K562 (cell line): Measurements from ENCODE around the gene TMA7B.

Experiments used
- FOXM1 ChIP-seq, 2 experiments: fragments of 450-650 bp in 1 of 2; sonication (generic) in 1 of 2; formaldehyde crosslinking in 1 of 2; IDR thresholded peaks; 2 replicates each; pipeline versions ENCODE4 v1.6.1 to v1.9.0; 2017 to 2022; ENCODE audit warnings: low read depth in 2 of 2, mild to moderate bottlenecking in 2 of 2, missing genetic modification reagents in 1 of 2, moderate library complexity in 1 of 2
- POLR2A ChIP-seq: fragments of 450-650 bp; conservative IDR thresholded peaks from 2 replicates; pipeline ENCODE4 v1.6.1; 2016
- SPI1 ChIP-seq: IDR thresholded peaks from 2 replicates; pipeline ENCODE4 v1.6.1; 2011; ENCODE audit warnings: low read depth, low read length, control low read depth, borderline replicate concordance
- TF ChIP-seq, protein P1 (sequence below), 2 experiments: fragments of 450-650 bp; formaldehyde crosslinking in 1 of 2; IDR thresholded peaks; 2 replicates each; pipeline versions ENCODE4 v1.4.0 to v1.6.1; 2014 to 2020; ENCODE audit warnings: mild to moderate bottlenecking in 2 of 2, borderline replicate concordance in 1 of 2, low read depth in 1 of 2

DNA sequence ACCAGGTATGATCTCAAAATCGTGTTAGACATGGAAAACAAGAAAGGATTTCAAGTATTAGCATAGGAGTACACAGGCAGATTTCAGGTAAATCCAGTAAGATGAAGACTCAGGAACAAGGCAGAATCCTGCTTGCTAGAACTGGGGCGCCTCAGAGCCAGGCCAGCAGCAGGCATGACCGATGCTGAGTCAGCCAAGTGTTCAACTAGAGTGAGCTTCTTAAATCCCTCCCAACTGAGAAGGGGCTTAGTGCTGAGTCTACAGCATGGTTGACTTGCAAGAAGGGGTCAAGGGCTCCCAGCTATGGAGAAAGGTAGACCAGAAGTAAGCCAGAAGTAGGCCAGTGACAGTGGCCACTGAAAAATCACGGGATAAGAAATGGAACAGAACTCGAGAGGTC lies 46.9 kb upstream of the TMA7B start:
- TF ChIP-seq POLR2A = no peak
- TF ChIP-seq, protein P1, sequence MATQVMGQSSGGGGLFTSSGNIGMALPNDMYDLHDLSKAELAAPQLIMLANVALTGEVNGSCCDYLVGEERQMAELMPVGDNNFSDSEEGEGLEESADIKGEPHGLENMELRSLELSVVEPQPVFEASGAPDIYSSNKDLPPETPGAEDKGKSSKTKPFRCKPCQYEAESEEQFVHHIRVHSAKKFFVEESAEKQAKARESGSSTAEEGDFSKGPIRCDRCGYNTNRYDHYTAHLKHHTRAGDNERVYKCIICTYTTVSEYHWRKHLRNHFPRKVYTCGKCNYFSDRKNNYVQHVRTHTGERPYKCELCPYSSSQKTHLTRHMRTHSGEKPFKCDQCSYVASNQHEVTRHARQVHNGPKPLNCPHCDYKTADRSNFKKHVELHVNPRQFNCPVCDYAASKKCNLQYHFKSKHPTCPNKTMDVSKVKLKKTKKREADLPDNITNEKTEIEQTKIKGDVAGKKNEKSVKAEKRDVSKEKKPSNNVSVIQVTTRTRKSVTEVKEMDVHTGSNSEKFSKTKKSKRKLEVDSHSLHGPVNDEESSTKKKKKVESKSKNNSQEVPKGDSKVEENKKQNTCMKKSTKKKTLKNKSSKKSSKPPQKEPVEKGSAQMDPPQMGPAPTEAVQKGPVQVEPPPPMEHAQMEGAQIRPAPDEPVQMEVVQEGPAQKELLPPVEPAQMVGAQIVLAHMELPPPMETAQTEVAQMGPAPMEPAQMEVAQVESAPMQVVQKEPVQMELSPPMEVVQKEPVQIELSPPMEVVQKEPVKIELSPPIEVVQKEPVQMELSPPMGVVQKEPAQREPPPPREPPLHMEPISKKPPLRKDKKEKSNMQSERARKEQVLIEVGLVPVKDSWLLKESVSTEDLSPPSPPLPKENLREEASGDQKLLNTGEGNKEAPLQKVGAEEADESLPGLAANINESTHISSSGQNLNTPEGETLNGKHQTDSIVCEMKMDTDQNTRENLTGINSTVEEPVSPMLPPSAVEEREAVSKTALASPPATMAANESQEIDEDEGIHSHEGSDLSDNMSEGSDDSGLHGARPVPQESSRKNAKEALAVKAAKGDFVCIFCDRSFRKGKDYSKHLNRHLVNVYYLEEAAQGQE (IDR thresholded peaks at IDR 0.05; ENCODE audit: borderline replicate concordance) = no peak
- TF ChIP-seq, protein P1 (CRISPR knock-in tag; IDR thresholded peaks at IDR 0.05; ENCODE audit: low read depth) = no peak
- TF ChIP-seq FOXM1 (IDR thresholded peaks at IDR 0.05; ENCODE audit: low read depth) = no peak
- TF ChIP-seq FOXM1 (CRISPR knock-in tag; IDR thresholded peaks at IDR 0.05; ENCODE audit: low read depth) = no peak
- no peak for TF ChIP-seq SPI1
